ENCODE data around the gene KARS1.

The KARS1 gene

DNA sequence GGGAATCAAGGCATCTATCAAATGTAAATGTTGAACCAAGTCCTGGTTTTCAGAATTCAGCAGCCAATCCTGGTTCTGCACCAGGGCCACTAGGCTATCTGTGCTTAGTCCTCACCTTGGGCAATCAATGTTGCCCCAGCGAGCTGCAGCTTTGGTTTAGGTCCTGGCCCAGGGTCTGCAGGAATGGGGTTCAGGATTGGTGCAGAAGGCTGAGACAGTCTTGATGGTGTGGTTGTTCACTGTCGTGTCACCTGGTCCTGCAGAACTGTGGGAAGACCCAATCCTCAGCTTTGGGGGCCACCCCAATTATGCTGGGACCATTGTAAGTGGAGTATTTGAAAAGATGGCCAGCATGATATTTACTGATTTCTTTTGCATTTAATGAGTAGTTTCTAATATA is 10.7 kb upstream of the KARS1 start:
- H3K9ac ChIP-seq (ENCODE audit: low read length): no peak overlapping the region
- H3K79me2 ChIP-seq (ENCODE audit: insufficient read depth, low read length): peaks cover 10% of the 10 kb centered on the region
- peaks cover 6% of the 10 kb centered on the region for H3K4me1 ChIP-seq (ENCODE audit: insufficient read depth, low read length, severe bottlenecking)
- no peaks in the 10 kb centered on the region for H3K9me2 ChIP-seq (ENCODE audit: low read depth, low read length)
- H3F3A ChIP-seq (ENCODE audit: insufficient read depth, low read length): no peaks in the 10 kb centered on the region
- no peak overlapping the region for H3K27ac ChIP-seq (ENCODE audit: low read depth, low read length, poor library complexity, severe bottlenecking)
- no peak overlapping the region for H3K4me2 ChIP-seq (ENCODE audit: low read length)
- peaks cover 59% of the 10 kb centered on the region for H3K36me3 ChIP-seq (ENCODE audit: insufficient read depth, low read length)
- H3K9me3 ChIP-seq (ENCODE audit: low read length): no peaks in the 10 kb centered on the region
- H4K20me1 ChIP-seq (ENCODE audit: insufficient read depth, low read length): no peaks in the 10 kb centered on the region
- H3K27me3 ChIP-seq (ENCODE audit: insufficient read depth, low read length): no peaks in the 10 kb centered on the region
- H2AFZ ChIP-seq (ENCODE audit: low read length): no peak overlapping the region
- no peak for TF ChIP-seq EZH2 (IDR thresholded peaks at IDR 0.05; ENCODE audit: borderline replicate concordance, low read length)
- TF ChIP-seq, protein P1, sequence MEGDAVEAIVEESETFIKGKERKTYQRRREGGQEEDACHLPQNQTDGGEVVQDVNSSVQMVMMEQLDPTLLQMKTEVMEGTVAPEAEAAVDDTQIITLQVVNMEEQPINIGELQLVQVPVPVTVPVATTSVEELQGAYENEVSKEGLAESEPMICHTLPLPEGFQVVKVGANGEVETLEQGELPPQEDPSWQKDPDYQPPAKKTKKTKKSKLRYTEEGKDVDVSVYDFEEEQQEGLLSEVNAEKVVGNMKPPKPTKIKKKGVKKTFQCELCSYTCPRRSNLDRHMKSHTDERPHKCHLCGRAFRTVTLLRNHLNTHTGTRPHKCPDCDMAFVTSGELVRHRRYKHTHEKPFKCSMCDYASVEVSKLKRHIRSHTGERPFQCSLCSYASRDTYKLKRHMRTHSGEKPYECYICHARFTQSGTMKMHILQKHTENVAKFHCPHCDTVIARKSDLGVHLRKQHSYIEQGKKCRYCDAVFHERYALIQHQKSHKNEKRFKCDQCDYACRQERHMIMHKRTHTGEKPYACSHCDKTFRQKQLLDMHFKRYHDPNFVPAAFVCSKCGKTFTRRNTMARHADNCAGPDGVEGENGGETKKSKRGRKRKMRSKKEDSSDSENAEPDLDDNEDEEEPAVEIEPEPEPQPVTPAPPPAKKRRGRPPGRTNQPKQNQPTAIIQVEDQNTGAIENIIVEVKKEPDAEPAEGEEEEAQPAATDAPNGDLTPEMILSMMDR (IDR thresholded peaks at IDR 0.05; ENCODE audit: low read length): no peak
- H3K4me3 ChIP-seq (ENCODE audit: low read depth, low read length, poor library complexity, severe bottlenecking): no peak overlapping the region

DNA sequence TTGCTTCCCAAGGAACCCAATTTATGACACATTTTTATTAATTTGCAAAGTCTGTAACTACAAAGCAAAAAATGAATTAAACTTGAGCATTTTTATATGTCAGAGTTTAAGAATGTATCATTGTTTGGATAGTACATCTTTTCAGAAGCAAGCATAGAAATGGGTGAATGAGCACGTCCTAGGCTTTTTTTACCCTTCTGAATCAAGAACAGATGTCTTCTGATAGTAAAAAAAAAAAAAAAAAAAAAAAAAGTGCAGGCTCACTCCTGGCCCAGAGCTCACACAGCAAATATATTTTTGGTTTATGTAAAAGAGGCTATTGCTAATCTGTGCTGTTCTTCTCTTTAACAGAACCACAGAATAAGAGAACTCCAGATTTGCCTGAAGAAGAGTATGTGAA is 6.5 kb upstream of the KARS1 start:
- H3K4me2 ChIP-seq (ENCODE audit: low read length): no peak overlapping the region
- H3K4me3 ChIP-seq (ENCODE audit: low read depth, low read length, poor library complexity, severe bottlenecking): no peak overlapping the region
- peaks cover 56% of the 10 kb centered on the region for H3K36me3 ChIP-seq (ENCODE audit: insufficient read depth, low read length)
- no peak overlapping the region for H3K27ac ChIP-seq (ENCODE audit: low read depth, low read length, poor library complexity, severe bottlenecking)
- no peaks in the 10 kb centered on the region for H3K9me2 ChIP-seq (ENCODE audit: low read depth, low read length)
- H3K9me3 ChIP-seq (ENCODE audit: low read length): no peaks in the 10 kb centered on the region
- no peaks in the 10 kb centered on the region for H4K20me1 ChIP-seq (ENCODE audit: insufficient read depth, low read length)
- no peak overlapping the region for H3K9ac ChIP-seq (ENCODE audit: low read length)
- H3K4me1 ChIP-seq (ENCODE audit: insufficient read depth, low read length, severe bottlenecking): peaks cover 42% of the 10 kb centered on the region
- H3K27me3 ChIP-seq (ENCODE audit: insufficient read depth, low read length): no peaks in the 10 kb centered on the region
- H3F3A ChIP-seq (ENCODE audit: insufficient read depth, low read length): no peaks in the 10 kb centered on the region
- no peak for TF ChIP-seq EZH2 (IDR thresholded peaks at IDR 0.05; ENCODE audit: borderline replicate concordance, low read length)
- TF ChIP-seq, protein P1 (IDR thresholded peaks at IDR 0.05; ENCODE audit: low read length): no peak
- peaks cover 53% of the 10 kb centered on the region for H3K79me2 ChIP-seq (ENCODE audit: insufficient read depth, low read length)
- no peak overlapping the region for H2AFZ ChIP-seq (ENCODE audit: low read length)

DNA sequence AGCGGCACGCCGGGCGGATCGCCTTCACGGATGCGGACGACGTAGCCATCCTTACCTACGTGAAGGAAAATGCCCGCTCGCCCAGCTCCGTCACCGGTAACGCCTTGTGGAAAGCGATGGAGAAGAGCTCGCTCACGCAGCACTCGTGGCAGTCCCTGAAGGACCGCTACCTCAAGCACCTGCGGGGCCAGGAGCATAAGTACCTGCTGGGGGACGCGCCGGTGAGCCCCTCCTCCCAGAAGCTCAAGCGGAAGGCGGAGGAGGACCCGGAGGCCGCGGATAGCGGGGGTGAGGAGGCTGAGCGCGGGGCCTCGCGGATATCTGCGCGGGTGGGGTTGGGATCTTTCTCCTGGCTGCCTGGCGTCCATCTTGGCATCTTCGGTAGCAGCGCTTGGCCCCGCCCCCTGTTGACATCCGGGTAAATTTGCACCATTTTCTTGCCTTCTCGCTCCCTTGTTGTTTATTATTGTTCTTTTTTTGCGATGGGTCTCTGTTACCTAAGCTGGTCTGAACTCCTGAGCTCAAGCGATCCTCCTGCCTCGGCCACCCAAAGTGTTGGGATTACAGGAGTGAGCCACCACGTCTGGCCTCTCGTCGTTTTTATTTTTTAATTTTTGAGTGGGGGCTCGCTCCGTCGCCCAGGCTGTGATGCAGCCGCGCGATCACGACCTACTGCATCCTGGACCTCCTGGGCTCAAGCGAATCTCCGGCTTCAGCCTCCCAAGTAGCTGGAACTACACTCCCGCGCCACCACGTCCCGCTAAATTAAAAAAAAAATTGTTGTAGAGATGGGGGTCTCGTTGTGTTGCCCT is 1.0 kb upstream of the KARS1 start:
- peaks cover 92% of the 10 kb centered on the region for H3K79me2 ChIP-seq (ENCODE audit: insufficient read depth, low read length)
- H2AFZ ChIP-seq (ENCODE audit: low read length): no peak overlapping the region
- peaks cover 29% of the 10 kb centered on the region for H3K36me3 ChIP-seq (ENCODE audit: insufficient read depth, low read length)
- TF ChIP-seq, protein P1 (IDR thresholded peaks at IDR 0.05; ENCODE audit: low read length): no peak
- TF ChIP-seq EZH2 (IDR thresholded peaks at IDR 0.05; ENCODE audit: borderline replicate concordance, low read length): no peak
- H3K9me2 ChIP-seq (ENCODE audit: low read depth, low read length): no peaks in the 10 kb centered on the region
- H3K4me3 ChIP-seq (ENCODE audit: low read depth, low read length, poor library complexity, severe bottlenecking): peak overlapping the region; percentile 84
- peak overlapping the region; percentile 84 for H3K4me2 ChIP-seq (ENCODE audit: low read length)
- no peaks in the 10 kb centered on the region for H3K9me3 ChIP-seq (ENCODE audit: low read length)
- H3F3A ChIP-seq (ENCODE audit: insufficient read depth, low read length): no peaks in the 10 kb centered on the region
- peak overlapping the region; percentile 86 for H3K27ac ChIP-seq (ENCODE audit: low read depth, low read length, poor library complexity, severe bottlenecking)
- peaks cover 67% of the 10 kb centered on the region for H3K4me1 ChIP-seq (ENCODE audit: insufficient read depth, low read length, severe bottlenecking)
- peak overlapping the region; percentile 94 for H3K9ac ChIP-seq (ENCODE audit: low read length)
- H4K20me1 ChIP-seq (ENCODE audit: insufficient read depth, low read length): no peaks in the 10 kb centered on the region
- H3K27me3 ChIP-seq (ENCODE audit: insufficient read depth, low read length): no peaks in the 10 kb centered on the region
